HL-60 (cell line): ENCODE measurements around the gene OLFML2B.

Experiments
- CTCF ChIP-seq: IDR thresholded peaks from one replicate; pipeline ENCODE4 v1.5.1; 2011; ENCODE audit warnings: low read length, control low read depth, inconsistent platforms; ENCODE audit not compliant: insufficient read depth
- POLR2AphosphoS5 ChIP-seq: IDR thresholded peaks from 2 replicates; pipeline ENCODE4 v1.6.1; 2012; ENCODE audit warnings: low read depth
- REST ChIP-seq: IDR thresholded peaks from 2 replicates; pipeline ENCODE4 v1.6.1; 2012; ENCODE audit warnings: low read depth; ENCODE audit not compliant: insufficient replicate concordance

- no peak for TF ChIP-seq CTCF
- no peak for TF ChIP-seq REST
- TF ChIP-seq POLR2AphosphoS5 = no peak
Measured at GRCh38 chr1:162040001-162040400, 16.3 kb upstream of the OLFML2B start.
